ENCODE measurements around the gene GPA33.

DNA sequence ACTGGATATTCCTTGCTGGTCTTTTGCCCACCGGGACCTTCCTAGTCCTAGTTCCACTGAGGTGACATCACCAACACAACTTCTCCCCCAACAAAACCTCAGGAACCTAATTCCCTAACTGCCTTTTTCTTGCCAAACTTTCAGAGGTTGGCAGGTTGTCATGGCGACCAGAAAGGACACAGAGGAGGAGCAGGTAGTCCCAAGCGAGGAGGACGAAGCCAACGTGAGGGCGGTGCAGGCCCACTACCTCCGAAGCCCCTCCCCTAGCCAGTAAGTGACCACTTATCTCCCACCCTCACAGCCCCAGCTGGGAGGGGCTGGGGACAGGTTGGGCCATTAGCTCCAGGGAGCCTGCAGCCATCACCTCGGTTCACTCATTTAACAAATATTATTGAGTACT lies 4.5 kb upstream of the GPA33 start:
- TF ChIP-seq, protein P1, sequence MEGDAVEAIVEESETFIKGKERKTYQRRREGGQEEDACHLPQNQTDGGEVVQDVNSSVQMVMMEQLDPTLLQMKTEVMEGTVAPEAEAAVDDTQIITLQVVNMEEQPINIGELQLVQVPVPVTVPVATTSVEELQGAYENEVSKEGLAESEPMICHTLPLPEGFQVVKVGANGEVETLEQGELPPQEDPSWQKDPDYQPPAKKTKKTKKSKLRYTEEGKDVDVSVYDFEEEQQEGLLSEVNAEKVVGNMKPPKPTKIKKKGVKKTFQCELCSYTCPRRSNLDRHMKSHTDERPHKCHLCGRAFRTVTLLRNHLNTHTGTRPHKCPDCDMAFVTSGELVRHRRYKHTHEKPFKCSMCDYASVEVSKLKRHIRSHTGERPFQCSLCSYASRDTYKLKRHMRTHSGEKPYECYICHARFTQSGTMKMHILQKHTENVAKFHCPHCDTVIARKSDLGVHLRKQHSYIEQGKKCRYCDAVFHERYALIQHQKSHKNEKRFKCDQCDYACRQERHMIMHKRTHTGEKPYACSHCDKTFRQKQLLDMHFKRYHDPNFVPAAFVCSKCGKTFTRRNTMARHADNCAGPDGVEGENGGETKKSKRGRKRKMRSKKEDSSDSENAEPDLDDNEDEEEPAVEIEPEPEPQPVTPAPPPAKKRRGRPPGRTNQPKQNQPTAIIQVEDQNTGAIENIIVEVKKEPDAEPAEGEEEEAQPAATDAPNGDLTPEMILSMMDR (IDR thresholded peaks at IDR 0.05; ENCODE audit: low read depth, low read length, poor library complexity, severe bottlenecking), result no peak
- no peak for TF ChIP-seq EZH2phosphoT487 (IDR thresholded peaks at IDR 0.05; ENCODE audit: borderline replicate concordance, low read length)
